Muscle of back (tissue), 11 donors: ENCODE results near the gene CCNB1IP1. TPM values are rescaled to one million over a fixed set of nuclear protein-coding genes. Genes with fewer than 3 reads are reported as not detected.
"Not testable (repeated sequence)": the region's sequence is repeated elsewhere in the genome, so short reads cannot be mapped to it uniquely, and the experiment has no call there.

Experiments used
- DNase-seq, 3 donors: peaks; one replicate each; pipeline versions ENCODE4 v3.0.0 to v3.0.0-alpha.2; 2013
- polyA plus RNA-seq, 10 donors: library from polyadenylated mRNA; unstranded; fragments of 120-200 nt; gene quantifications; one replicate each; pipeline ENCODE4 v1.2.1, GENCODE V29; 2013; ENCODE audit not compliant: insufficient read length in 10 of 10

Gene CCNB1IP1
- polyA plus RNA-seq, 10 donors: 49.0 to 76.0 (median 65.6) TPM

GRCh38 chr14:20341032-20341431, 8.0 kb upstream of the CCNB1IP1 start:
- not testable (repeated sequence) for DNase-seq

DNA sequence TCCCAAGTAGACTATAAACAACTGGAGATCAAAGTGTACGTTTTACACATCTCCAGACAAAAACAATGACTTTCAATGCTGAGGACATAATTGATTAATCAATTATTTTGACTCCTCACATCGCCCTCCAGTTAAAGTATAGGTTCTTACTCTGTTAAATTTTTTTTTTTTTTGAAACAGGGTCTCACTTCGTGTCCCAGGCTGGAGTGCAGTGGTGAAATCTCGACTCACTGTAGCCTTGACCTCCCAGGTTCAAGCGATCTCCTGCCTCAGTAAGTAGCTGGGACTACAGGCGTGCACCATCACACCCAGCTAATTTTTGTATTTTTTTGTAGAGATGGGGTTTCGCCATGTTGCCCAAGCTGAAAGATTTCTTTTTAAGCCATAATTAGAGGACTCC, 938 bp upstream of the CCNB1IP1 start:
- no peak for DNase-seq

DNA sequence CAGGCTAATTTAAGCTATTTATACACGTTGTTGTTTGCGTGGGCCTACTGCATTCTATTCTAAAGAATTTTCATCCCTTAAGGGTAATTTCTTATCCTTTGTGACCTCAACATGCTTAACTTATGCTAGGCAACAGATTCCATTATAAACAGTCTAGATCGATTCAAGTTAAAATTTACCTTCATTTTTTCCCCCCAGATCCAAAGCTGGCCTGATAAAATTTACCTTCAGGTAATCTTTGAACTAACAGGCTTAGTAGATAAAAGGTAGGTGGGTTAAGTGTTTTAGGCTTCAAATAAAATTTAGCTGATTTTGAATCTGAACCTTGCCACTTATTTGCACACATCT, 389 bp upstream of the CCNB1IP1 start:
- DNase-seq: no peak

GRCh38 chr14:20332431-20332787, 670 bp downstream of the CCNB1IP1 start:
- DNase-seq: peak in 1 of 3 donors; percentile 15

DNA sequence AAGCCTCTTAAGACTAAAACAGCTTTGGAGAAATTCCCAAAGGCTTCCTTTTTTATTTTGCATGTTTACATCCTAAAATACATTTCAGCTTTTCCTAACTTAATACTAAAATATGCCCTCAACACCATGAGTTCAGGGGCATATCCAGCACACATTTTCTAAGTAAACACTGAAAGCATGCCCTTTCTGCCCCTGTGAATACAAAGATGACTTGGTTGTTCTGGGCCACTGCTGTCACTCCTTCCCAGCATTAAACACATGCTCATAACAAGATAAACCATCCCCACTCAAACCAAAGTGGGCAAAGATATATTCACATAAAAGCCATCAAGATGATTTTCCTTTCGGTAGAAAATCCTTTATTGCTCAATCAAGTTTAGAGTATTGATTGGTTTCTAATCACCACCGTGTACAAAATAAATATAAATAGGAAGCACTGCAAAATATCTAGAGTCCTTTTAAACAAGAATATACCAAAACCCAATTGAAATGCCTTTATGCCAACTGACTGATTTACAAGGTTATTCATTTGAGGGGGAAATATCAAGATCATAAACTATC, 1.9 kb downstream of the CCNB1IP1 start:
- no peak for DNase-seq

- DNase-seq: no peak
Measured at GRCh38 chr14:20329355-20329754, 3.7 kb downstream of the CCNB1IP1 start.

DNA sequence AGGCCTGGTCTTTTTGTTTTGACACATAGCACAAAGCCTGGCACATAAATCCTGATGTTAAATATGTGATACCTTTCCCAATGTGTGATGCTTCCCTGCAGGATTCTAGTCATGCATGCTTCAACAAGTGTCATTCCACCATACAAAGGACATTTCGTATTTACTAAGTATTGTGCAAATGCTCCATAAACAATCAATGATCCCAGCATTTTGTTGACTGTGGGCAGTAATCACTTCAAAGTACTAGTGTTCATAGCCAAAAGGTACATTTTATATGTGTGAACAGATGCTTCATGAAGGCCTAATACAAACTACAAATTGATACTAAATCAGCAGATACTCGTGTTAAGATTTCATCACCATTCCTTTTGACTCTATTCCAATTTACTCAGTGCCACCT, 4.4 kb downstream of the CCNB1IP1 start:
- no peak for DNase-seq

GRCh38 chr14:20327005-20327869, 5.8 kb downstream of the CCNB1IP1 start:
- DNase-seq: peak; percentile 54 to 81 (median 76)

- DNase-seq: no peak
Measured at GRCh38 chr14:20317720-20318119, 15.4 kb downstream of the CCNB1IP1 start.

- DNase-seq: no peak
Measured at GRCh38 chr14:20314026-20314425, 19.1 kb downstream of the CCNB1IP1 start.

GRCh38 chr14:20306079-20306423, 27.0 kb downstream of the CCNB1IP1 start:
- no peak for DNase-seq

- peak; percentile 88 to 96 (median 94) for DNase-seq
Measured at GRCh38 chr14:20305265-20306078, 27.6 kb downstream of the CCNB1IP1 start, which contains the start of gene TTC5. Gene TTC5 (minus strand): TSS chr14:20305951. CDS start chr14:20305937, 14 bp downstream.

GRCh38 chr14:20302042-20302755, 30.9 kb downstream of the CCNB1IP1 start:
- DNase-seq: no peak

- no peak for DNase-seq
Measured at GRCh38 chr14:20295067-20295466, 38.0 kb downstream of the CCNB1IP1 start.

DNA sequence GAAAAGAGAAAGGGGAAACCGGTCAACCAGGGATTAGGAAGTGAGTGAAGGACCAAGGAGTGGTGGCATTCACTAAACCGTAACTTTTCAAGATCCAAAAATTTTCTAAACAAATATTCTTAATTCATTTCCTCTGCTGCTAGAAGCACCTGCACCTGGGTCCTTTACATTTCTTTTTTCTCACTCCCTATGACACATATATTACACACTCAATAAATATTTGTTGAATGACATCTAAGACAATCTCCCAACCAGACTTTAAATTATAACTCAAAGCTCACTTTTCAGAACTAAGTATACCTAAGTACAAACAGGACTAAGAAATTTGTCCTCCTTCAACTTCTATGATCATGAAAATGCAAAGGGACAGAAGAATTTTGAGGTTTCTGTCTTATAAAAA, 38.4 kb downstream of the CCNB1IP1 start:
- no peak for DNase-seq

DNA sequence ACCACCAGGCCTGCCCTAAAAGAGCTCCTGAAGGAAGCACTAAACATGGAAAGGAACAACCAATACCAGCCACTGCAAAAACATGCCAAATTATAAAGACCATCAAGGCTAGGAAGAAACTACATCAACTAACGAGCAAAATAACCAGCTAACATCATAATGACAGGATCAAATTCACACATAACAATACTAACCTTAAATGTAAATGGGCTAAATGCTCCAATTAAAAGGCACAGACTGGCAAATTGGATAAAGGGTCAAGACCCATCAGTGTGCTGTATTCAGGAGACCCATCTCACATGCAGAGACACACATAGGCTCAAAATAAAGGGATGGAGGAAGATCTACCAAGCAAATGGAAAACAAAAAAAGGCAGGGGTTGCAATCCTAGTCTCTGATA, 51.1 kb downstream of the CCNB1IP1 start:
- DNase-seq: not testable (repeated sequence)

GRCh38 chr14:20280265-20280664, 52.8 kb downstream of the CCNB1IP1 start:
- DNase-seq: not testable (repeated sequence)

DNA sequence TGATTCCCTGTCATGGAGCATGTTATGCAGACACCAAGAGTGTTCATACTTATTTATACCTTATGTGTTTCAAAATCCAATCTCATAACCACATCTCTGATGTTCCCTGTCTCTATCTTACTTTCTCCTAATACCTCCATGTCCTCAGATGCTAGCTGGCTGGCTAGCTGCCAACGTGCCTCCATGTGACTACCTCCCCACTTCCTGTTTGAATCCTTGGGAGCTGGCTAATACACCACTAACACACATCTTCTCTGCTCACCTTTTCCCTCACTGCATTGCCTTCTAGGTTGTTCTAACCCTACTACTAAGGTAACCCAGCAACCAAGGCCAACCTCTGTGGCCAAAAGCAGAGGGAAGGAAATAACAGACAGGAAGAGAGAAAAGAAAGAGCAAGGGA, 54.7 kb downstream of the CCNB1IP1 start:
- DNase-seq: no peak

DNA sequence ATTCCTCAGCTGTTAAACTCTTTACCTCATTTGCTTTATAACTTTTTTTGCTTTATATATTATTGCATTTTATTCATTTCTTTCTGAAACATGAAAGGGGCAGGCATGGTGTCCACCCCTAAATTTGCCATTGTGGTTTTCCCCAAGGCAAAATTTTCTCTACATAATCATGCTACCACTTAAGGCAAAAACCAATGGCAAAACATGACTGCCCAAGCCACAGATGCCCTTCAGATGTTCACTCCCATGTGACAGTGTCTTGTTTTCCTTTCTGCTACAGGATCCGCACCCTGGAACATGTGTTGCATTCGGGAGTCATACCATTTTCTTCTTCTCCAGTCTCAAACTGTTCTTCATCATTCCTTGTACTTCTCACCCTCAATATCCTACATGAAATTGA, 55.7 kb downstream of the CCNB1IP1 start:
- DNase-seq: no peak

DNA sequence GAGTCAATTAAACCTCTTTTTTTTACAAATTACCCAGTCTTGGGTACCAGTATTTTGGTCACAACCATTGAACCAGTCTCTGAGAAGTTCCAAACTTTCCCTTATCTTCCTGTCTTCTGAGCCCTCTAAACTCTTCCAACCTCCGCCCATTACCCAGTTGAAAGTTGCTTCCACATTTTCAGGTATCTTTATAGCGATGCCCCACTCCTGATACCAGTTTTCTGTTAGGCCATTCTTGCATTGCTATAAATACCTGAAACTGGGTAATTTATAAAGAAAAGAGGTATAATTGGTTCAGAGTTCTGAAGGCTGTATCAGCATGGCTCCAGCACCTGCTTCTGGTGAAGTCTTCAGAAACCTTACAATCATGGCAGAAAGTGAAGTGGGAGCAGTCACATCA, 59.0 kb downstream of the CCNB1IP1 start:
- DNase-seq: no peak

DNA sequence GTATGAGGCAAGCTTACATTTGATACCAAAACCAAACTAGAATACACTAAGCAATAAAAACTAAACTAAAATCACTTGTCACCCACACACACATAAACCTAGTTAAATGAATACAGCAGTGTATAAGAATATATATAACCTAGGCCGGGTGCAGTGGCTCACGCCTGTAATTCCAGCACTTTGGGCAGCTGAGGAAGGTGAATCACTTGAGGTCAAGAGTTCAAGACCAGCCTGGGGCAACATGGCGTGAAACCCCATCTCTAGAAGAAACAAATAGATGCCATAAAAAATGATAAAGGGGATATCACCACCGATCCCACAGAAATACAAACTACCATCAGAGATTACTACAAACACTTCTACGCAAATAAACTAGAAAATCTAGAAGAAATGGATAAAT, 68.7 kb downstream of the CCNB1IP1 start:
- not testable (repeated sequence) for DNase-seq

DNA sequence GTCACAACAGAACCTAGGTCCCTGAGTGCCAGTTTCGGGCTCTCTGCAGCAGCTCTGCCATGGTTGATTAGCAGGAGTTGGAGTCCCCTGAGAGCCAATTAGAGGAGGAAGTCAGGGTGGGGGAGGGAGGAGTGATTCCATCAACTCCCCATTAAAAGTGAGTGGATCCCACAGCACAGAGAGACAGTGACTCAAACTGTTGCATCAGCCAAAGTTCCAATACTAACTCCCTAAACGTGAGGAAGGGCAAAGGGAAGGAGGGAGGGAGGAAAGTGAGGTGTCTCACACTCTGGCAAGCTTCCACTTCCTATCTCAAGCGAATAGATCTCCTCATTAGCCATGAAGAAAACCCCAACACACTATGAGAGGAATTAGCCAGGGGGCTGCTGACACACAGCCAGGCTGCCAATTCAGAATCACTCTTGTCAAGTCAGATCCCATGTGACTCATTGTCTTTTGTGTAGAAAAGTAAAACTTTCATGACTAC, 70.4 kb downstream of the CCNB1IP1 start:
- peak in 1 of 3 donors; percentile 45 for DNase-seq
